Caco-2 (cell line): ENCODE data around the gene TBCC. TPM values are rescaled to one million over a fixed set of nuclear protein-coding genes. Genes with fewer than 3 reads are reported as not detected.

Experiments used
- BruUV-seq: library from RNA; stranded (reverse); fragments of 400-500 nt; replicated peaks from 2 replicates; lab custom pipeline; 2021; lab: Mats Ljungman, UMichigan
- CTCF ChIA-PET: fragments of 300-600 bp; sonication (Branson Sonifier 250); formaldehyde crosslinking; loops from one replicate; lab custom pipeline; 2022; ENCODE audit warnings: antibody characterized with exemption; lab: Charles Lee
- POLR2A ChIA-PET: fragments of 300-600 bp; sonication (Branson Sonifier 250); formaldehyde crosslinking; loops from one replicate; lab custom pipeline; 2022; ENCODE audit warnings: antibody characterized with exemption; lab: Charles Lee
- DNase-seq, 2 experiments: peaks; one replicate each; pipeline versions ENCODE4 v3.0.0 to v3.0.0-alpha.2; 2020 to 2022
- H3K27me3 ChIP-seq: replicated peaks from 2 replicates; pipeline ENCODE4 v1.6.0; 2011; ENCODE audit warnings: low read length; ENCODE audit not compliant: control insufficient read depth, insufficient read depth
- H3K36me3 ChIP-seq: 2 replicates; pipeline ENCODE4 v1.5.1; 2011; ENCODE audit warnings: low read length; ENCODE audit not compliant: control insufficient read depth, insufficient read depth
- H3K4me1 ChIP-seq: fragments of 250-450 bp; sonication (Bioruptor Pico); 2 replicates; pipeline ENCODE4 v1.5.1; 2020; ENCODE audit warnings: mild to moderate bottlenecking
- H3K4me3 ChIP-seq: 2 replicates; pipeline ENCODE4 v1.5.1; 2011; ENCODE audit warnings: low read depth, mild to moderate bottlenecking, control low read depth, low read length
- H3K9me3 ChIP-seq: fragments of 250-450 bp; sonication (Bioruptor Pico); 2 replicates; pipeline ENCODE4 v1.5.1; 2020; ENCODE audit warnings: mild to moderate bottlenecking, moderate library complexity
- H3K27ac Mint-ChIP-seq: one replicate; pipeline ENCODE4 v1.8.0; 2022; ENCODE audit warnings: mixed read lengths; ENCODE audit not compliant: unreplicated experiment
- H3K27me3 Mint-ChIP-seq: one replicate; pipeline ENCODE4 v1.8.0; 2022; ENCODE audit warnings: mixed read lengths; ENCODE audit not compliant: insufficient read depth, unreplicated experiment
- H3K36me3 Mint-ChIP-seq: one replicate; pipeline ENCODE4 v1.8.0; 2022; ENCODE audit warnings: mild to moderate bottlenecking, mixed read lengths; ENCODE audit not compliant: insufficient read depth, unreplicated experiment
- H3K4me1 Mint-ChIP-seq: one replicate; pipeline ENCODE4 v1.8.0; 2022; ENCODE audit warnings: low read depth, mixed read lengths; ENCODE audit not compliant: unreplicated experiment
- H3K4me3 Mint-ChIP-seq: one replicate; pipeline ENCODE4 v1.8.0; 2022; ENCODE audit warnings: mild to moderate bottlenecking, moderate library complexity, mixed read lengths; ENCODE audit not compliant: unreplicated experiment
- H3K9me3 Mint-ChIP-seq: one replicate; pipeline ENCODE4 v1.8.0; 2022; ENCODE audit warnings: mixed read lengths; ENCODE audit not compliant: unreplicated experiment
- CTCF ChIP-seq, 2 experiments: fragments of 200-600 bp in 1 of 2; IDR thresholded peaks; 1 replicate in 1 of 2; 2 replicates in 1 of 2; pipeline versions ENCODE4 v1.5.1 to v1.8.0; 2011 to 2022; ENCODE audit warnings: antibody characterized with exemption in 1 of 2, control low read depth in 1 of 2, inconsistent platforms in 1 of 2, low read depth in 1 of 2, low read length in 1 of 2, mild to moderate bottlenecking in 1 of 2, moderate library complexity in 1 of 2; ENCODE audit not compliant: insufficient read depth in 1 of 2, severe bottlenecking in 1 of 2, unreplicated experiment in 1 of 2
- intact Hi-C: fragments of 100-400 bp; cut with micrococcal nuclease; formaldehyde crosslinking; loops from one replicate; pipeline ENCODE4 v1.10.0; 2022; ENCODE audit not compliant: unreplicated experiment
- total RNA-seq: library from RNA; stranded (reverse); gene quantifications from 2 replicates; pipeline ENCODE4 v1.2.3, GENCODE V29; 2022

TBCC gene
- total RNA-seq, 1 experiment from 2014 or later: 20.4 TPM

DNA sequence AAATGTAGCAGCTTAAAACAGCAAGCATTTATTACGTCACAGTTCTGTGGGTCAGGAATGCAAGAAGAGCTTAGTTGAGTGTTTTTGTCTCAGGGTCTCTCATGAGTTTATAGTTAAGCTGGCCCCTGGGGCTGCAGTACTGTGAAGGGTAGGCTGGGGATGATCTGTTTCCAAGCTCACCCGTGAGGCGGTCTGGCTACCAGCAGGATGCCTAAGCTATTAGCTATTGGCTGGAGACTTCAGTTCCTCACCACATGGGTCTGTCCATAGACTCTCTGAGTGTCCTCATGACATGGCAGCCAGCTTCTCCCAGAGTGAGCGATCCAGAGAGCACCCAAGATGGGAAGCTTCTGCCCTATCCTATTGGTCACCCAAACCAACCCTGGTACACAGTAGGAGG is 23.1 kb upstream of the TBCC start:
- no peaks in the 10 kb centered on the region for H3K9me3 ChIP-seq
- Mint-ChIP-seq H3K27ac (no peak overlapping the region), H3K36me3 (no peaks in the 10 kb centered on the region), H3K27me3 (no peaks in the 10 kb centered on the region), H3K9me3 (no peaks in the 10 kb centered on the region), H3K4me1 (no peaks in the 10 kb centered on the region), H3K4me3 (no peak overlapping the region)
- TF ChIP-seq CTCF (IDR thresholded peaks at IDR 0.05; ENCODE audit: insufficient read depth in 1 of 2, low read depth in 1 of 2, low read length in 1 of 2, severe bottlenecking in 1 of 2, unreplicated experiment in 1 of 2): no peak
- no peaks in the 10 kb centered on the region for H3K27me3 ChIP-seq
- no peak overlapping the region for H3K4me3 ChIP-seq
- no TSS peak for BruUV-seq
- H3K36me3 ChIP-seq: no peaks in the 10 kb centered on the region
- CTCF ChIA-PET: no interaction called here
- no peaks in the 10 kb centered on the region for H3K4me1 ChIP-seq
- no peak for DNase-seq
- POLR2A ChIA-PET: interaction anchor here (0.5 to 1.1 kb wide), 2 partner anchors 12 to 21 kb away, joined by 3 to 4 read pairs; no protein-coding TSS in a partner anchor
- intact Hi-C loops: no loop called here

GRCh38 chr6:42766163-42766670 is 20.3 kb upstream of the TBCC start:
- BruUV-seq: no TSS peak
- no peak for TF ChIP-seq CTCF (IDR thresholded peaks at IDR 0.05; ENCODE audit: insufficient read depth in 1 of 2, low read depth in 1 of 2, low read length in 1 of 2, severe bottlenecking in 1 of 2, unreplicated experiment in 1 of 2)
- Mint-ChIP-seq H3K27ac (no peak overlapping the region), H3K4me1 (peaks cover 6% of the 10 kb centered on the region), H3K9me3 (no peaks in the 10 kb centered on the region), H3K27me3 (no peaks in the 10 kb centered on the region), H3K4me3 (no peak overlapping the region), H3K36me3 (no peaks in the 10 kb centered on the region)
- no peaks in the 10 kb centered on the region for H3K27me3 ChIP-seq
- no peak overlapping the region for H3K4me3 ChIP-seq
- H3K9me3 ChIP-seq: no peaks in the 10 kb centered on the region
- DNase-seq: no peak
- H3K36me3 ChIP-seq: no peaks in the 10 kb centered on the region
- ChIA-PET POLR2A (no interaction called here), CTCF (no interaction called here)
- H3K4me1 ChIP-seq: peaks cover 15% of the 10 kb centered on the region
- intact Hi-C loops: no loop called here

DNA sequence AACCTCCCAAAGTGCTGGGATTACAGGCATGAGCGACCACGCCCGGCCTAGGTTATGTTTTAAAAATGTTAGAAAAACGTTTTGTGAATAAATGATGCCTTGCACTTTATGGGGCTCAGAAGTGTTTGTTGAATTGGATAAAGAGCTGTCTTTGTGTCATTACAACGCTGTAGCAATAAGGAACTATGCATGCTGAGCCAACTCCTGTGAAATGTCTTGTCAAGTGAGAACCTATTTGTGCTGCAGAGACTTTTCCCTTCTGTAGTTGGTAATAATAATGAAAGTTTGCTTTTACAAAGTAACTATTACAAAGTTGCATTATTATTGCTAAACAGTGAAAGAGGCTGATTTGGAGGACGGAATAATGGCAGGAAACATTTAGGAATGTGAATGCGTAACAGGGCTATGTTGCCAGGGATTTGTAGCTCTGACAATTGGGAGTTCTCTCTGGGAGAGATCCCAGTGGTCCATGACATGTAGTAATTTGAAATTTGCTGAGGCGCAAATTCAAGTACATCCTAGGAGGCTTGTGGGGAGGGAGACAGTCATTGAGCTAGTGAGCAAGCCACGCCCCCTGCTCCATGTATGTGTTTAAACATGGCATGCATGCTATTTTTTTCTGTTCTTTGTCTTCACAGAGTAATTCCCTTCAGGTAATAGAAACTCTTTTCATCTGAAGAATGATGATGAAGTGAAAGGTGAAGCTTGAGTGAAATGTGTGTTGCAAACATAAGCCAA is 19.2 kb upstream of the TBCC start:
- no peaks in the 10 kb centered on the region for H3K9me3 Mint-ChIP-seq
- no peaks in the 10 kb centered on the region for H3K27me3 Mint-ChIP-seq
- intact Hi-C loops: no loop called here
- Histone ChIP-seq H3K4me1 (peaks cover 15% of the 10 kb centered on the region), H3K9me3 (no peaks in the 10 kb centered on the region), H3K36me3 (no peaks in the 10 kb centered on the region), H3K4me3 (no peak overlapping the region), H3K27me3 (no peaks in the 10 kb centered on the region)
- CTCF ChIA-PET: no interaction called here
- H3K27ac Mint-ChIP-seq: no peak overlapping the region
- POLR2A ChIA-PET: no interaction called here
- H3K4me1 Mint-ChIP-seq: peaks cover 6% of the 10 kb centered on the region
- TF ChIP-seq CTCF (IDR thresholded peaks at IDR 0.05; ENCODE audit: insufficient read depth in 1 of 2, low read depth in 1 of 2, low read length in 1 of 2, severe bottlenecking in 1 of 2, unreplicated experiment in 1 of 2): no peak
- H3K4me3 Mint-ChIP-seq: no peak overlapping the region
- DNase-seq: no peak
- no peaks in the 10 kb centered on the region for H3K36me3 Mint-ChIP-seq
- BruUV-seq: no TSS peak
